Activated CD8-positive, alpha-beta memory T cell treated with anti-CD3 and anti-CD28 coated beads for 36 hours (primary cell): Measurements from ENCODE around the gene MORN4. TPM values are rescaled to one million over a fixed set of nuclear protein-coding genes. Genes with fewer than 3 reads are reported as not detected.
"Not testable (repeated sequence)": the region's sequence is repeated elsewhere in the genome, so short reads cannot be mapped to it uniquely, and the experiment has no call there.

Experiments used
- CTCF ChIA-PET: fragments of 350-600 bp; sonication (Branson Sonifier 250); formaldehyde crosslinking; loops from one replicate; lab custom pipeline; 2021; ENCODE audit warnings: antibody characterized with exemption; lab: Charles Lee
- POLR2A ChIA-PET: fragments of 350-600 bp; sonication (Branson Sonifier 250); formaldehyde crosslinking; loops from one replicate; lab custom pipeline; 2021; ENCODE audit warnings: antibody characterized with exemption; lab: Charles Lee
- total RNA-seq, 2 experiments: library from RNA; stranded (reverse); gene quantifications; one replicate each; pipeline ENCODE4 v1.2.3, GENCODE V29; 2021

The MORN4 gene
- total RNA-seq, 2 experiments from 2014 or later, result 3.6 TPM

DNA sequence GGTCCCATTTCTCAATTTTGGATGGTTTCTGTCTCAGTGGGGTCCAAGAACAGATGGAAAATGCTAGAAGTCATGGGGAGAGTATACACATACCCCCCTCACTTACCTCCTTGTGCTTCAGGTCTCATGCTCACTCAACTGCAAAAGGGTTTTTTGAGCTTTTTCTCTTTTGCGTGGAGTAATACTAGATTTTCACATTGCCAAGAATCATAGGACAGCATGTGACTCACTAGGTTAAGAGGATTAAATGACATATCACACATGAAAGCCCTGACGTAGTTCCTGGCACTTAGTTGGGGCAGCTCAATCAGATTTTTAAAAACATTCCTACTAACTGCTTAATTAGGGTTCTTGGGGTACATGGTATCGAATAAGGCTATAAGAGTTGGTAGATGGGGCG, 11.6 kb upstream of the MORN4 start:
- ChIA-PET POLR2A (no interaction called here), CTCF (no interaction called here)

- ChIA-PET CTCF (no interaction called here), POLR2A (no interaction called here)
These were observed 10.2 kb upstream of the MORN4 start for GRCh38 chr10:97643441-97643985.

- CTCF ChIA-PET, POLR2A ChIA-PET: not testable (repeated sequence)
These were observed 9.3 kb upstream of the MORN4 start for GRCh38 chr10:97642471-97643159.

GRCh38 chr10:97640868-97641811, 7.8 kb upstream of the MORN4 start:
- CTCF ChIA-PET, result interaction anchor here (1.9 kb wide), 1 partner anchor 69 kb away, joined by 7 read pairs; the partner anchor contains the start of gene ANKRD2
- POLR2A ChIA-PET, result interaction anchor here (0.6 to 1.2 kb wide), 4 partner anchors 8 to 46 kb away, joined by 3 to 17 read pairs (median 6); partner anchors contain the start of gene AVPI1

DNA sequence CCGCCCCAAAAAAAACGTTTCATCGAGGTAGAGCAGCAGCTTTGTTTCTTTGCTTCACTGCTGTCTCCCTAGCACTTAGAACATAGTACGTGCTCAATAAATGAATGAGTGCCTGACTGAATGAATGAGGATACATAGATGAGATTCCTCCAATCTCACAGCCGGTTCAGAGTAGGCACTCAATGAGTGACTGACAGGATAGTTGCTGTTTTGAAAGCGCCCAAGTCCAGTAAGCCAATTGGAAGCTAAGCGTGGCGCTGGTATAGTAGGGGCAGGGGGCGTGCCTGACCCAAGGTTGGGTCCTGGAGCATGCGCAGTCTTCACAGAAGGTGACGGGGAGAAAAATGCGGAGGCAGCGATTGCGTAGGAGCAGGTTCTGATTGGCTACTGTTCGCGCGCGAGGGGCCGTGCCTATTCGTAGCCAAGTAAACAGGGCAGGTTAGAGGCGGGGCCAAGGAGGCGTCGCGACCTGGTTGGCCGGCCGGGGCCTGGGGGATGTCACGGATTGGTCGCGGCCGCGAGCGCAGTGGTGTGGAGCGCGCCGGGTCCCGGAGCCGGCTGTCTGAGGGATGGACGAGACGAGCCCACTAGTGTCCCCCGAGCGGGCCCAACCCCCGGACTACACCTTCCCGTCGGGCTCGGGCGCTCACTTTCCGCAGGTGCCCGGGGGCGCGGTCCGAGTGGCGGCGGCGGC, 7.0 kb upstream of the MORN4 start, which contains the start of gene PI4K2A:
Gene PI4K2A (plus strand): TSS at position 498 of the 694 bp plus-strand sequence. CDS start 72 bp downstream, at position 570.
- CTCF ChIA-PET, result interaction anchor here (1.9 kb wide), 1 partner anchor 68 kb away, joined by 7 read pairs; the partner anchor contains the start of gene ANKRD2
- POLR2A ChIA-PET, result interaction anchor here (0.6 to 1.2 kb wide), 4 partner anchors 9 to 47 kb away, joined by 3 to 15 read pairs (median 6); partner anchors contain the start of gene AVPI1

GRCh38 chr10:97639090-97639489, 5.8 kb upstream of the MORN4 start:
- CTCF ChIA-PET, result not testable (repeated sequence)
- POLR2A ChIA-PET, result interaction anchor here (1.2 kb wide), 1 partner anchor 10 kb away, joined by 3 read pairs; no protein-coding TSS in a partner anchor

DNA sequence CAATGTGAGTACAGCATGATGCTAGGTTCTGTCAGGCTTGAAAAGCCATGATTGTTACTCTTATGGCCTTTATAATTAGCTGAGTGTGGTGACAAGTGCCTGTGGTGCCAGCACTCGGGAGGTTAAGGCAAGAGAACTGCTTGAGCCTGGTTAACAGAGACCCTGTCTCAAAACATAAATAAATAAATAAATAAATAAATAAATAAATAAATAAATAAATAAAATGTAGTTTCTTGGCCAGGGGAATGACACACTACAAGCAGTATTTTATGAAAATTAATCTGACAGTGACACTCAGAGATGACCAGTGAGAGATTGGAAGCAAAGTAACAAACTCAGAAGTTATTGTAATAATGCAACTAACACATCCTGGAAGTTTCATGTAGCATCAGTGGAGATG, 2.3 kb upstream of the MORN4 start:
- POLR2A ChIA-PET, result no interaction called here
- CTCF ChIA-PET, result no interaction called here

GRCh38 chr10:97633921-97634320, 621 bp upstream of the MORN4 start:
- CTCF ChIA-PET, result no interaction called here
- POLR2A ChIA-PET, result no interaction called here

GRCh38 chr10:97631098-97631497, 2.2 kb downstream of the MORN4 start:
- ChIA-PET POLR2A (no interaction called here), CTCF (no interaction called here)

DNA sequence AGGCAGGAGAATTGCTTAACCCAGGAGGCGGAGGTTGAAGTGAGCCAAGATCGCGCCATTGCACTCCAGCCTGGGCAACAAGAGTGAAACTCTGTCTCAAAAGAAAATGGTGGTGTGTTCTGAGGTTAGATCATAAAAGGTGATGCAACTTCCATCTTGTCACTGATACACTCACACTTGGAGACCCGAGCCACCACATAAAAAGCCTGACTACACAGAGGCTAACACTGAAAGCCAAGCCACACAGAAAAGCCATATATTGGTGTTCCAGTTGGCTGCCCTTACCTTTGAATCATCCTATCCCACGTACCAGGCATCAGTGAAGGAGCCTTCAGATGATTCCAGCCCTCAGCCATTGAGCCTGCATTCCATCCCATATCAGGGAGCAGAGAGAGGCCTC, 4.0 kb downstream of the MORN4 start:
- POLR2A ChIA-PET, result no interaction called here

GRCh38 chr10:97628228-97628627, 5.1 kb downstream of the MORN4 start:
- POLR2A ChIA-PET, result no interaction called here

More for the DNA sequence above, 4.0 kb downstream of the MORN4 start:
- CTCF ChIA-PET, result interaction anchor here (0.7 to 1.0 kb wide), 2 partner anchors 18 to 57 kb away, joined by 4 read pairs; no protein-coding TSS in a partner anchor

DNA sequence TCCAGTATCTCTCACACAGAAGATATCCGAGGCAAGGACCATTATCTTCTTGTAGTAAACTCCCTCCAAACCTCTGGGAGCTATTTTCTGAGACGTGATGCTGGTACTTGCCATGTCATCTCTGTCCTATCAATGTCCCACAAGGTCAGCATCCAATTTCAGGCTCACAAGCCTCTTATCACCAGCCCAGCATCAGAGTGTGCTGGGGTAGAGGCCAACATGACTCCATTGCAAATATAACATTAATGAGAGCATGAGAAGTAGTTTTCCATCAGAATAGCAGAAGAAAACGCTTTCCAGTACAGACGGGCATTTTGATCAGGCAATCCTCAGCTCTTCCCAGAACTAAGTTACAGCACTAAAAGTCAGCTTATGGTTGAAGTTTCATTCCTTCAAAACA, 5.6 kb downstream of the MORN4 start:
- ChIA-PET POLR2A (no interaction called here), CTCF (no interaction called here)

More at GRCh38 chr10:97628228-97628627, 5.1 kb downstream of the MORN4 start:
- CTCF ChIA-PET, result no interaction called here

DNA sequence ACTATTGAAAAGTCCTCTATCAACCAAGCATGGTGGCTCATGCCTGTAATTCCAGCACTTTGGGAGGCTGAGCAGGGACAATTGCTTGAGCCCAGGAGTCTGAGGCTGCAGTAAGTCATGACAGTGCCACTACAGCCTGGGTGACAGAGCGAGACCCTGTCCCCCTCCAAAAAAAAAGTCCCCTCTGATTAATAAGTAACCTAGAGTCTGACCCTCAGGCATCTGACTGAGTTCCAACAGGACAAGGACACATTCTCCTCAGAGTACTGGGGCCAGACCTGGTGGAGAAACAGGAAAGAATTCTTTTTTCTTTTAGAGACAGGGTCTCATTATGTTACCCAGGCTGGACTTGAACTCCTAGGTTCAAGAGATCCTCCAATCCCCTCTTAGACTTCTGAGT, 10.0 kb downstream of the MORN4 start:
- ChIA-PET POLR2A (no interaction called here), CTCF (interaction anchor here (1.1 kb wide), 1 partner anchor 89 kb away, joined by 3 read pairs; no protein-coding TSS in a partner anchor)

GRCh38 chr10:97618733-97619132, 14.6 kb downstream of the MORN4 start:
- POLR2A ChIA-PET, result no interaction called here
- CTCF ChIA-PET, result no interaction called here

GRCh38 chr10:97618285-97618684, 15.0 kb downstream of the MORN4 start:
- POLR2A ChIA-PET, result no interaction called here
- CTCF ChIA-PET, result no interaction called here

DNA sequence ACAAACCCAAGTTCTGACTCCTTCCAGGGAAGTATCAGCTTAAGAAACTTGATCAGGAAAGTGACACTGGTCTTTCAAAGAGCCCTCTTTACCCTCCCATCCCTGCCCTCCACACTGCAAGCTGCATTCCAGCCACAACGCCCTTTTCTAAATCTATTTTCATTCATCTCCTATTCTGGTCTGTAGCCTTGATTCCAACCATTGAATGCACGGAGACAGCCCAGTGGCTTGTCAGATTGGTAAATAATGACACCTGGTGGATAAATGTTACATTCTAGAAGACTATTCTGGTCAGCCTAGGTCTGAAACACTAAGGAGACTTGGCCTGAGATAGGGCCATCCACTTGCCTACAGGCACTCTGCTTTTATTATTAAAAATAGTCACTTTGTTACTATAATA, 20.9 kb downstream of the MORN4 start:
- ChIA-PET CTCF (no interaction called here), POLR2A (no interaction called here)

- CTCF ChIA-PET, result no interaction called here
- POLR2A ChIA-PET, result no interaction called here
These were observed 21.8 kb downstream of the MORN4 start for GRCh38 chr10:97611473-97611872.

DNA sequence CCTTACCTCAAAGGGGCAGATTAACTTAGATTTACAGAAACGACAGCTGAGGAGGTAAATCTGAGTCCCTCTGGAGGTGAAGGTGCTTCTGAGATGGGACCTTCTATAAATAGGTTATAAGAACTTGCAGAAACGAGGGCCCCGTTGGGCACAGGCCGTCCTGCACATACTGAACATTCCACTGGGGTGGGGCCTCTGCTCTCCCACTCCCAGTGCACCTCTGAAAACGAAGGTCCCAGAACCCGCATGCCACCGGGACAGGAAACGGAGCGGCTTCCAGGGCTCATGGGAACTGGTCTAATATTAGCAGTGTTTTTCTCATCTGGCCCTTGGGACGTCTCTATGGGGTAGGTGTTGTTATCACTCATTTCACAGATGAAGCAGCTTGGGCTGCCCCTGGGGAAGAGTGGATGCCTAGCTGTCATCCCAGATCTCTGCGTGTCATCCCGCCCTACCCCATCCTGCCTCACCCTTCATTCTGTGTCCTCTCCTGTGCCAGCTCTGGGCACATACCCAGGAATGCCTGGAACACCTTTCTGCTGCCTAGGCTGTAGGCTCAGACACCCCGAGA, 24.2 kb downstream of the MORN4 start:
- CTCF ChIA-PET, result interaction anchor here (1.4 kb wide), 1 partner anchor 15 kb away, joined by 3 read pairs; no protein-coding TSS in a partner anchor

More for the DNA sequence above, 24.2 kb downstream of the MORN4 start:
- POLR2A ChIA-PET, result no interaction called here
